ENCODE results near the gene PHETA2.

DNA sequence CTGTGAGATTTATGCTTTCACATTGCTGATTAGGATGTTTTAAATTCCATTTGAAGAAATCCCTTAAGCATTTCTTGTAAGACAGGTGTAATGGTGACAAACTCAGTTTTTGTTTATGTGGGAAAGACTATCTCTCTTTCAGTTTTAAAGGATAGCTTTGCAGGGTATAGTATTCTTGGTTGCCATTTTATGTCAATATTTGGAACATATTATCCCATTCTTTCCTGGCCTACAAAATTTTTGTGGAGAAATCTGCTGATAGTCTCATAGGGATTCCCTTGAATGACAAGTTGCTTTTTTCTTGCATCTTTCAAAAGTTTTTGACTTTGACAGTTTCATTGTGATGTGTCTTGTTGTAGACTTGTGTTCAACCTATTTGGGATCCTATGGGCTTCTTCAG is 32.3 kb upstream of the PHETA2 start:
- TF ChIP-seq EP300 (IDR thresholded peaks at IDR 0.05) (no peak), POLR2A (IDR thresholded peaks at IDR 0.05) (no peak), POLR2AphosphoS5 (IDR thresholded peaks at IDR 0.05) (no peak)
- TF ChIP-seq, protein P1, sequence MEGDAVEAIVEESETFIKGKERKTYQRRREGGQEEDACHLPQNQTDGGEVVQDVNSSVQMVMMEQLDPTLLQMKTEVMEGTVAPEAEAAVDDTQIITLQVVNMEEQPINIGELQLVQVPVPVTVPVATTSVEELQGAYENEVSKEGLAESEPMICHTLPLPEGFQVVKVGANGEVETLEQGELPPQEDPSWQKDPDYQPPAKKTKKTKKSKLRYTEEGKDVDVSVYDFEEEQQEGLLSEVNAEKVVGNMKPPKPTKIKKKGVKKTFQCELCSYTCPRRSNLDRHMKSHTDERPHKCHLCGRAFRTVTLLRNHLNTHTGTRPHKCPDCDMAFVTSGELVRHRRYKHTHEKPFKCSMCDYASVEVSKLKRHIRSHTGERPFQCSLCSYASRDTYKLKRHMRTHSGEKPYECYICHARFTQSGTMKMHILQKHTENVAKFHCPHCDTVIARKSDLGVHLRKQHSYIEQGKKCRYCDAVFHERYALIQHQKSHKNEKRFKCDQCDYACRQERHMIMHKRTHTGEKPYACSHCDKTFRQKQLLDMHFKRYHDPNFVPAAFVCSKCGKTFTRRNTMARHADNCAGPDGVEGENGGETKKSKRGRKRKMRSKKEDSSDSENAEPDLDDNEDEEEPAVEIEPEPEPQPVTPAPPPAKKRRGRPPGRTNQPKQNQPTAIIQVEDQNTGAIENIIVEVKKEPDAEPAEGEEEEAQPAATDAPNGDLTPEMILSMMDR (IDR thresholded peaks at IDR 0.05), result no peak

All from sigmoid colon (tissue), 4 donors.